ENCODE measurements around the gene TEKT1. TPM values are rescaled to one million over a fixed set of nuclear protein-coding genes. Genes with fewer than 3 reads are reported as not detected.

The TEKT1 gene
- total RNA-seq, 1 experiment from 2014 or later: not detected

DNA sequence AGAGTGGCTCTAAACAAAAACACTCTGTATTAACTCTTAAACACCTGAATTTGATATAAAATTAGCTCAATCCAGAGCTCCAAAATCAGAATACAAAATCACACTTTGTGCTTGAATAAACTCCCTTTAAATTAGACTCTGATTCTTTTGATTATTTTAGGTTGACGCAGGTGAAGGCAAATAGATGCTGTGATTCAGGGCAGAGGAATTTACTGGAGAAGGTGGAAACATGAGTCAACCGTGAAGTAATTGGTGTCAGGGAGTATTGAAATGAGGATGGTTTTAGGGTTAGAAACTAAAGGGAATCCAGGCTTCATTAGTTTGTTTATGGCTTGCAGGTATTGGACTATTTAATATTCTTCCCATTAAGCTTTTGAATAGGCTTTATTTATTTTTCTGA is 37.1 kb upstream of the TEKT1 start:
- BruUV-seq (replicated peaks): no TSS peak
- peak; percentile 58 for ATAC-seq
- Histone ChIP-seq H3K9me3 (ENCODE audit: control insufficient read depth in 1 of 2, insufficient read depth in 1 of 2, low read depth in 1 of 2, low read length in 2 of 2) (no peaks in the 10 kb centered on the region), H3K9me2 (ENCODE audit: insufficient read depth) (no peaks in the 10 kb centered on the region), H3K36me3 (ENCODE audit: control insufficient read depth in 1 of 2, insufficient read depth in 2 of 2, low read length in 2 of 2) (peaks cover 0 to 4% of the 10 kb centered on the region in 2 experiments; a peak in 1 of 4 replicates), H3K4me1 (ENCODE audit: control insufficient read depth in 1 of 2, insufficient read depth in 2 of 2, low read length in 2 of 2) (peaks cover 43 to 59% of the 10 kb centered on the region in 2 experiments), H4K20me1 (ENCODE audit: insufficient read depth) (no peaks in the 10 kb centered on the region), H3K9ac (ENCODE audit: low read length) (peak overlapping the region; percentile 47), H3K27ac (ENCODE audit: low read depth, low read length) (peak overlapping the region; percentile 61; the same call in 1 of the 2 replicates), H3K79me2 (ENCODE audit: insufficient read depth, low read length) (peaks cover 76% of the 10 kb centered on the region), H3K4me2 (ENCODE audit: low read length) (peak overlapping the region; percentile 70), H3K27me3 (ENCODE audit: insufficient read depth, low read length) (no peaks in the 10 kb centered on the region), H2AFZ (ENCODE audit: low read depth, low read length, poor library complexity, severe bottlenecking) (no peak overlapping the region), H3K4me3 (replicated peaks in 1 of 2; ENCODE audit: low read depth in 1 of 2, low read length in 2 of 2) (peak overlapping the region in 1 of 2 experiments; percentile 34; a peak in 2 of 4 replicates)
- peak; percentile 69; the same call in 1 of the 2 replicates for TF ChIP-seq CEBPB (IDR thresholded peaks at IDR 0.05; ENCODE audit: low read depth)
- peak; percentile 63; the same call in 1 of the 2 replicates for TF ChIP-seq CBX3 (IDR thresholded peaks at IDR 0.05; ENCODE audit: low read depth)
- TF ChIP-seq SP1 (IDR thresholded peaks at IDR 0.05; ENCODE audit: low read depth): peak; percentile 82
- TF ChIP-seq ZNF274 (IDR thresholded peaks at IDR 0.05; ENCODE audit: low read depth, low read length): no peak
- TF ChIP-seq JUND (IDR thresholded peaks at IDR 0.05): peak; percentile 85
- TF ChIP-seq FOSL1 (IDR thresholded peaks at IDR 0.05; ENCODE audit: low read depth): peak; percentile 91
- no peak for TF ChIP-seq ELF1 (IDR thresholded peaks at IDR 0.05; ENCODE audit: borderline replicate concordance, low read depth)
- peak; percentile 45; the same call in 1 of the 2 replicates for TF ChIP-seq SIN3A (IDR thresholded peaks at IDR 0.05; ENCODE audit: low read depth)
- peak; percentile 4; the same call in 1 of the 2 replicates for TF ChIP-seq RAD21 (IDR thresholded peaks at IDR 0.05; ENCODE audit: low read depth)
- TF ChIP-seq, protein P1, sequence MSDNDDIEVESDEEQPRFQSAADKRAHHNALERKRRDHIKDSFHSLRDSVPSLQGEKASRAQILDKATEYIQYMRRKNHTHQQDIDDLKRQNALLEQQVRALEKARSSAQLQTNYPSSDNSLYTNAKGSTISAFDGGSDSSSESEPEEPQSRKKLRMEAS (IDR thresholded peaks at IDR 0.05): peak; percentile 20; the same call in 1 of the 2 replicates
- no peak for TF ChIP-seq SRF (IDR thresholded peaks at IDR 0.05; ENCODE audit: low read depth)
- TF ChIP-seq, protein P2, sequence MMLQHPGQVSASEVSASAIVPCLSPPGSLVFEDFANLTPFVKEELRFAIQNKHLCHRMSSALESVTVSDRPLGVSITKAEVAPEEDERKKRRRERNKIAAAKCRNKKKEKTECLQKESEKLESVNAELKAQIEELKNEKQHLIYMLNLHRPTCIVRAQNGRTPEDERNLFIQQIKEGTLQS (IDR thresholded peaks at IDR 0.05): peak; percentile 14; the same call in 1 of the 2 replicates
- POLR2A ChIA-PET: interaction anchor here (1.4 kb wide), 1 partner anchor 15 kb away, joined by 5 read pairs; no protein-coding TSS in a partner anchor
- intact Hi-C loops (cut with micrococcal nuclease): no loop called here
- CTCF ChIA-PET: interaction anchor here (1.3 to 2.7 kb wide), 3 partner anchors 15 to 136 kb away, joined by 4 to 19 read pairs (median 5); no protein-coding TSS in a partner anchor
- RAD21 ChIA-PET (ENCODE audit: low non-redundant PET in 1 of 2, low total read pairs in 2 of 2, uncharacterized antibody in 2 of 2, unreplicated experiment in 2 of 2): no interaction called here
- peak; percentile 74 for DNase-seq (ENCODE audit: low read depth, low spot score)
